Left ventricle myocardium inferior (tissue), 1 donor: Measurements from ENCODE around the gene NR6A1. TPM values are rescaled to one million over a fixed set of nuclear protein-coding genes. Genes with fewer than 3 reads are reported as not detected.

Source experiments
- DNase-seq: peaks from one replicate; pipeline ENCODE4 v3.0.0-alpha.2; 2020
- H3K27ac ChIP-seq: fragments of 200-600 bp; replicated peaks from 2 replicates; pipeline ENCODE4 v1.8.0; 2021
- H3K27me3 ChIP-seq: fragments of 200-600 bp; 2 replicates; pipeline ENCODE4 v1.8.0; 2021; ENCODE audit warnings: low read depth
- H3K36me3 ChIP-seq: fragments of 200-600 bp; 2 replicates; pipeline ENCODE4 v1.8.0; 2021
- H3K4me1 ChIP-seq: fragments of 200-600 bp; 2 replicates; pipeline ENCODE4 v1.8.0; 2021
- H3K4me3 ChIP-seq: fragments of 200-600 bp; 2 replicates; pipeline ENCODE4 v1.8.0; 2021; ENCODE audit warnings: mild to moderate bottlenecking, moderate library complexity
- H3K9me3 ChIP-seq: fragments of 200-600 bp; replicated peaks from 2 replicates; pipeline ENCODE4 v1.8.0; 2021
- CTCF ChIP-seq: fragments of 200-600 bp; IDR thresholded peaks from 2 replicates; pipeline ENCODE4 v1.8.0; 2021; ENCODE audit warnings: antibody characterized with exemption, mild to moderate bottlenecking, borderline replicate concordance
- intact Hi-C: fragments of 100-400 bp; cut with micrococcal nuclease; formaldehyde crosslinking; loops from one replicate; pipeline ENCODE4 v1.11.0; 2022
- total RNA-seq: library from RNA; stranded (reverse); fragmentation: NEBNext Ultra II Directional; extraction: Animal tissue kit (Norgen Biotek cat#: 25700); gene quantifications from one replicate; pipeline ENCODE4 v1.2.1, GENCODE V29; 2021
- donor health status: DM: no; HTN: yes; CAD: no; lungs with severe emphysema.

NR6A1 gene
- total RNA-seq, 1 donor from 2014 or later = 1.0 TPM

GRCh38 chr9:124730772-124731171 lies 40.3 kb downstream of the NR6A1 start:
- Histone ChIP-seq H3K27me3 (no peaks in the 10 kb centered on the region), H3K4me1 (peaks cover 8% of the 10 kb centered on the region), H3K4me3 (no peak overlapping the region), H3K36me3 (no peaks in the 10 kb centered on the region), H3K9me3 (no peaks in the 10 kb centered on the region), H3K27ac (no peak overlapping the region)
- intact Hi-C loops = no loop called here
- DNase-seq = no peak
- no peak for TF ChIP-seq CTCF

- intact Hi-C loops = no loop called here
- no peak for TF ChIP-seq CTCF
- H3K27me3 ChIP-seq = no peaks in the 10 kb centered on the region
- DNase-seq = no peak
- H3K27ac ChIP-seq = no peak overlapping the region
- H3K9me3 ChIP-seq = no peaks in the 10 kb centered on the region
- no peaks in the 10 kb centered on the region for H3K36me3 ChIP-seq
- H3K4me3 ChIP-seq = no peak overlapping the region
- peaks cover 10% of the 10 kb centered on the region for H3K4me1 ChIP-seq
These were observed 44.2 kb downstream of the NR6A1 start for GRCh38 chr9:124726886-124727285.

GRCh38 chr9:124725068-124725452 lies 46.1 kb downstream of the NR6A1 start:
- no peaks in the 10 kb centered on the region for H3K9me3 ChIP-seq
- H3K4me1 ChIP-seq = peaks cover 17% of the 10 kb centered on the region
- H3K27me3 ChIP-seq = no peaks in the 10 kb centered on the region
- H3K4me3 ChIP-seq = no peak overlapping the region
- intact Hi-C loops = no loop called here
- no peak overlapping the region for H3K27ac ChIP-seq
- no peak for DNase-seq
- H3K36me3 ChIP-seq = no peaks in the 10 kb centered on the region
- TF ChIP-seq CTCF = no peak

GRCh38 chr9:124724415-124725067 lies 46.6 kb downstream of the NR6A1 start:
- no peaks in the 10 kb centered on the region for H3K27me3 ChIP-seq
- H3K4me1 ChIP-seq = peaks cover 17% of the 10 kb centered on the region
- H3K27ac ChIP-seq = no peak overlapping the region
- no peaks in the 10 kb centered on the region for H3K36me3 ChIP-seq
- TF ChIP-seq CTCF = no peak
- no peaks in the 10 kb centered on the region for H3K9me3 ChIP-seq
- intact Hi-C loops = no loop called here
- DNase-seq = no peak
- no peak overlapping the region for H3K4me3 ChIP-seq

- Histone ChIP-seq H3K27ac (no peak overlapping the region), H3K27me3 (no peaks in the 10 kb centered on the region), H3K4me1 (peaks cover 17% of the 10 kb centered on the region), H3K4me3 (no peak overlapping the region), H3K9me3 (no peaks in the 10 kb centered on the region), H3K36me3 (no peaks in the 10 kb centered on the region)
- intact Hi-C loops = no loop called here
- DNase-seq = no peak
- no peak for TF ChIP-seq CTCF
These were observed 47.8 kb downstream of the NR6A1 start for GRCh38 chr9:124723352-124723751.
